Upper lobe of left lung (tissue), 4 donors: ENCODE results near the gene OSER1.

Experiments
- CTCF ChIP-seq, 6 experiments: fragments of 450-650 bp in 4 of 6; fragments of 200-600 bp in 2 of 6; sonication (generic) in 2 of 6; IDR thresholded peaks; one replicate each; pipeline ENCODE4 v1.5.1; 2016 to 2019; ENCODE audit warnings: antibody characterized with exemption in 6 of 6
- POLR2A ChIP-seq, 4 donors: fragments of 450-650 bp; IDR thresholded peaks; one replicate each; pipeline ENCODE4 v1.5.1; 2016 to 2017; ENCODE audit warnings: antibody characterized with exemption in 4 of 4, mild to moderate bottlenecking in 2 of 4

- TF ChIP-seq CTCF (IDR thresholded peaks at IDR 0.05), result no peak
- no peak for TF ChIP-seq POLR2A (IDR thresholded peaks at IDR 0.05)
Measured at GRCh38 chr20:44182135-44182765, 28.3 kb downstream of the OSER1 start.
